HepG2 (cell line): Measurements from ENCODE around the gene VAV2.

Experiments
- ATF6 ChIP-seq: sonication (generic); formaldehyde crosslinking; conservative IDR thresholded peaks from 2 replicates; pipeline ENCODE4 v1.4.0; 2020; ENCODE audit warnings: missing genetic modification reagents
- BRCA1 ChIP-seq: sonication (generic); formaldehyde crosslinking; IDR thresholded peaks from 2 replicates; pipeline ENCODE4 v1.4.0; 2020; ENCODE audit warnings: missing genetic modification reagents
- FOXK1 ChIP-seq: sonication (generic); formaldehyde crosslinking; IDR thresholded peaks from 2 replicates; pipeline ENCODE4 v1.4.0; 2020; ENCODE audit warnings: low read depth, missing genetic modification reagents, borderline replicate concordance
- HMGXB4 ChIP-seq, 2 experiments: sonication (generic) in 1 of 2; formaldehyde crosslinking in 1 of 2; IDR thresholded peaks; 2 replicates each; pipeline versions ENCODE4 v1.4.0 to v1.6.1; 2018 to 2020; ENCODE audit warnings: missing genetic modification reagents in 2 of 2, borderline replicate concordance in 1 of 2, low read depth in 1 of 2, mild to moderate bottlenecking in 1 of 2, missing biosample characterization in 1 of 2
- IKZF1 ChIP-seq: fragments of 450-650 bp; IDR thresholded peaks from 2 replicates; pipeline ENCODE4 v1.7.1; 2016
- NR3C1 ChIP-seq: sonication (generic); formaldehyde crosslinking; IDR thresholded peaks from 2 replicates; pipeline ENCODE4 v1.4.0; 2020; ENCODE audit warnings: missing genetic modification reagents
- REST ChIP-seq, 2 experiments: IDR thresholded peaks; 2 replicates each; pipeline ENCODE4 v1.6.1; 2011 to 2012; ENCODE audit warnings: low read length in 2 of 2, borderline replicate concordance in 1 of 2, low read depth in 1 of 2, mild to moderate bottlenecking in 1 of 2, moderate library complexity in 1 of 2
- ZMYM3 ChIP-seq: sonication (generic); formaldehyde crosslinking; IDR thresholded peaks from 2 replicates; pipeline ENCODE4 v1.5.1; 2020; ENCODE audit warnings: mild to moderate bottlenecking, missing genetic modification reagents
- TF ChIP-seq, protein P1 (sequence below): sonication (generic); formaldehyde crosslinking; IDR thresholded peaks from 2 replicates; pipeline ENCODE4 v1.4.0; 2020; ENCODE audit warnings: missing genetic modification reagents

DNA sequence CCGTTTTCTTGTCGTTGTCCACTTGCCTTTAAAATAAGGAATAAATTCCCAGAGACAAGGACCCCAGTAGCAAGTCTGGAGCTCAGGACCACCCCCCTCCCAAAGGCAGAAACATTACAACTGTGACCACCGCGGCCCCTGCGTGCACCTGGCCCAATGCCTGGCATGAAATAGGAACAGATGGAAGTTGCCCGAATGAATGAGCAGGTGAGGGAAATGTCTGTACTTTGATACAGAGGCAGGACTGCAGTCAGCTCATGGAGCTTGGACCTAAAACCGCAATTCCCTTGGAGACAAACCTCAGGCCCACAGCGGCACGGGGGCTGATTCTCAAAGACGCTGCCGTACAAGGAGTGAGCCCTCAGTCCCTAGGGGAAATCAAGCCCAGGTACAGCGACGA lies 198.7 kb downstream of the VAV2 start:
- no peak for TF ChIP-seq FOXK1 (CRISPR knock-in tag)
- no peak for TF ChIP-seq REST (IDR thresholded peaks at IDR 0.05; ENCODE audit: borderline replicate concordance in 1 of 2, low read depth in 1 of 2, low read length in 2 of 2)
- TF ChIP-seq ZMYM3 (CRISPR knock-in tag), result no peak
- no peak for TF ChIP-seq HMGXB4 (CRISPR knock-in tag; IDR thresholded peaks at IDR 0.05; ENCODE audit: borderline replicate concordance in 1 of 2, low read depth in 1 of 2)
- TF ChIP-seq IKZF1, result no peak
- TF ChIP-seq BRCA1 (CRISPR knock-in tag), result no peak
- TF ChIP-seq NR3C1 (CRISPR knock-in tag), result no peak
- TF ChIP-seq ATF6, result no peak
- TF ChIP-seq, protein P1, sequence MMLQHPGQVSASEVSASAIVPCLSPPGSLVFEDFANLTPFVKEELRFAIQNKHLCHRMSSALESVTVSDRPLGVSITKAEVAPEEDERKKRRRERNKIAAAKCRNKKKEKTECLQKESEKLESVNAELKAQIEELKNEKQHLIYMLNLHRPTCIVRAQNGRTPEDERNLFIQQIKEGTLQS (CRISPR knock-in tag), result no peak
